ENCODE measurements around the gene CCL14.
A peak's percentile ranks its signal among the peaks of the same experiment; 100 is the strongest.
"Not testable (repeated sequence)": the region's sequence is repeated elsewhere in the genome, so short reads cannot be mapped to it uniquely, and the experiment has no call there.

CCL14 gene

GRCh38 chr17:35984140-35984539 lies 2.4 kb downstream of the CCL14 start:
- DNase-seq = no peak

GRCh38 chr17:35982409-35983191 lies 3.9 kb downstream of the CCL14 start:
- no peak for DNase-seq

GRCh38 chr17:35981908-35982330 lies 4.6 kb downstream of the CCL14 start:
- no peak for DNase-seq

- no peak for DNase-seq
These were observed 5.3 kb downstream of the CCL14 start, which contains the start of gene CCL16 for GRCh38 chr17:35981246-35981645. Gene CCL16 (minus strand): TSS chr17:35981497. CDS start chr17:35981420, 77 bp downstream.

GRCh38 chr17:35978346-35978745 lies 8.2 kb downstream of the CCL14 start:
- no peak for DNase-seq

- DNase-seq = no peak
These were observed 9.0 kb downstream of the CCL14 start for GRCh38 chr17:35977509-35977908.

GRCh38 chr17:35973333-35974260 lies 12.9 kb downstream of the CCL14 start:
- no peak for DNase-seq

GRCh38 chr17:35972945-35973332 lies 13.6 kb downstream of the CCL14 start:
- no peak for DNase-seq

- no peak for DNase-seq
These were observed 14.0 kb downstream of the CCL14 start for GRCh38 chr17:35972535-35972934.

GRCh38 chr17:35972066-35972465 lies 14.5 kb downstream of the CCL14 start:
- DNase-seq = no peak

GRCh38 chr17:35969558-35970380 lies 16.8 kb downstream of the CCL14 start:
- DNase-seq = peak; percentile 63

GRCh38 chr17:35968520-35969054 lies 17.9 kb downstream of the CCL14 start:
- DNase-seq = no peak

- DNase-seq = no peak
These were observed 21.3 kb downstream of the CCL14 start for GRCh38 chr17:35965272-35965671.

GRCh38 chr17:35963663-35964062 lies 22.9 kb downstream of the CCL14 start:
- no peak for DNase-seq

- DNase-seq = no peak
These were observed 32.8 kb downstream of the CCL14 start for GRCh38 chr17:35953720-35954119.

- no peak for DNase-seq
These were observed 37.1 kb downstream of the CCL14 start for GRCh38 chr17:35949401-35949800.

GRCh38 chr17:35948092-35948491 lies 38.4 kb downstream of the CCL14 start:
- DNase-seq = no peak

- DNase-seq = peak; percentile 36
These were observed 39.4 kb downstream of the CCL14 start for GRCh38 chr17:35947156-35947585.

- no peak for DNase-seq
These were observed 42.4 kb downstream of the CCL14 start for GRCh38 chr17:35944151-35944550.

- no peak for DNase-seq
These were observed 43.0 kb downstream of the CCL14 start, which contains the start of gene LYZL6 for GRCh38 chr17:35943537-35943936. Gene LYZL6 (minus strand): TSS chr17:35943713. CDS start chr17:35939356, 4,357 bp downstream.

GRCh38 chr17:35942588-35943186 lies 43.8 kb downstream of the CCL14 start:
- DNase-seq = no peak

- DNase-seq = not testable (repeated sequence)
These were observed 48.0 kb downstream of the CCL14 start for GRCh38 chr17:35938492-35938891.

Data from activated naive CD4-positive, alpha-beta T cell treated with anti-CD3 and anti-CD28 coated beads, Interleukin-2, amount 50 U/mL, for 16 hours (primary cell).